Measurements from ENCODE around the gene ITGB4.
A peak's percentile ranks its signal among the peaks of the same experiment; 100 is the strongest.
"Not testable (repeated sequence)": the region's sequence is repeated elsewhere in the genome, so short reads cannot be mapped to it uniquely, and the experiment has no call there.

ITGB4 gene

GRCh38 chr17:75773808-75774470 lies 52.7 kb downstream of the ITGB4 start:
- no peak for DNase-seq

DNA sequence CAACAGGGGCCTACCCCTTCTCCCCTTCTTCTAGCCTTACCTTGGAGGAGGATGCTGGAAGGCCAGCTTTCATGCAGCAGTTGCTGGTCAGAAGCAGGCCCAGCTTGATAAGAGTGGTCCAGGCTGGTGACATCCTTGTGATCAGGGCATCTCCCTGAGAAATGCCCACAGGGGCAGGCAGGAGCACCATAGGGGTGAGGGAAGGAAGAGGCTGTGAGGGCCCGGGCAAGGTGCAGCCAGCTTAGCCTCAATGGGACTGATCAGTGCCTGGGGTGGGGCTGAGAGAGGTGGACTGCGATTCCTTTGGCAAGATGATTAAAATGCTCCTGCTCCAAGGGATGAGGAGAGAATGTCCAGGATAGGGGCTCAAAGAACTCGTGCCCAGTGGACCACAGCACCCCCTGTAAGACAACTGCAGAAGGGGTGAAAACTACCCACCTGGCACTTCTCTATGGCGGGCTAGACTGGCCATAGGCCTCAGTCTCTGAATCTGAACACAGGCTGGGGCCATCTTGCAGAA lies 53.3 kb downstream of the ITGB4 start:
- DNase-seq = no peak

- no peak for DNase-seq
Measured at GRCh38 chr17:75774991-75775668, 53.9 kb downstream of the ITGB4 start.

- no peak for DNase-seq
Measured at GRCh38 chr17:75776386-75777295, 55.4 kb downstream of the ITGB4 start.

- no peak for DNase-seq
Measured at GRCh38 chr17:75777296-75777922, 56.1 kb downstream of the ITGB4 start.

- not testable (repeated sequence) for DNase-seq
Measured at GRCh38 chr17:75778066-75778860, 57.0 kb downstream of the ITGB4 start.

GRCh38 chr17:75778861-75779249 lies 57.6 kb downstream of the ITGB4 start:
- DNase-seq = no peak

DNA sequence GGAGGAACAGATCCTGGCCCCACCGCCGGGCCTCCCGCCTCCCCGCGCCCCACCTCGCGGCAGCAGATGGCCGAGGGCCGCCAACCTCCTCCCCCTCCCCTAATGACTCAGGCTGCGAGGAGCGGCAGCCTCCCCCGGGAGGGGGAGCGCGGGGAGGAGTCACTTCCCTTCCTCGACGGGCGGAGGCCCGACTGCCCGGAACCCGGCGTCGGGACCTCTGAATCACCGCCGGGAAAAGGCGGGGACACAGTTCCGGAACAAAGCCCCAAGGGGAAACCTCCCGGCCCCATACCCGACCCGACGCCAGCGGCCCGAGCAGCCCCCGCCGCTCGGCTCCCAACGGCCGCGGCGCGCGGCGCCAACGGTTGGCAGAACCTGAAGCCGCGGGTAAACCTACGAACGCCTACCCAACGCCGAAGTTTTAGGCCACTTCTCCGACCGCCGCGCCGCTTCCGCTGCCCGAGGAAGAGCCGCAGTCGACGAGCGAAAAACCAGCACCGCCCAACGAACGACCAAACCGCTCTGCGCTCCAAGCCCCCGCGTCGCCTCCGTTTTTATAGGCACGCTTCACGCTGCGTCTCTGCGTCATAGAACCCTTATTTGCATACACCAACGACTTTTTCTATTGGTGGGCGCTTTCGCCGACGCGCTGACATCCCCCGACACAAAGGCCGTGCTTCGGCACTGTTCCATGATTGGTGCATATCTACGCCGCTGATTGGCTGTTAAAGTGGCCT lies 58.2 kb downstream of the ITGB4 start:
- peak; percentile 98 for DNase-seq

GRCh38 chr17:75779987-75780889 lies 59.0 kb downstream of the ITGB4 start:
- no peak for DNase-seq

DNA sequence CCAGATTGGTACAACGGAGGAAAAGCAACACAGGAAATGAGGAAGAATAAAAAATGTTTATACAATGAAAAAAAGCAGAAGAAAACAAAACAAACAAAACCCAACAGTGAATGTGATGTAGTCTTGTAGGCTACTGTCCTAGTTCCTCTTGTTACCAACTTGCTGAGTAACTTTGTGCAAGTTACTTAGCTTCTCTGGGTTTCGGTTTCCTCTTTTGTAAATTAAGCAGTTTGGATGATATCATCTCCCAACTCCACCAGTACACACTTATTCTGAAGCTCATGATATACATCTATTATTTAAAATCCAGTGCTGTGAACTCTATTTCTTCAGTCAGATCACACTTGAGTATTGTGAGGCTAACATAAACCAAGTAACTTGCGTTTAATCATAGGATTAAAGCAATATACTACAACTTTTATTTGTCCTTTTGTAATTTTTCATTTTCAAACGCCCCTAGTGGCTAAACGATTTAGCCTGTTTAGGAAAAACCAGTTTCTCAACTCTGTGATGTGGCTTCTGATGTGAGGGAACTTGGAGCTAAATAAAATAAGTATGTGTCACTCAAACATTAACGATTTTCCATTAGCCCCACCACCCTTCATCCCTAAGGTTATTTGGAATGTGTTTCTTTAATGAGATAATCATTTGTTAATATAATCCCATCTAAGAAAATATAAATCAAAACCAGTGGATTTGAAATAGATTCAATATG lies 62.0 kb downstream of the ITGB4 start:
- no peak for DNase-seq

DNA sequence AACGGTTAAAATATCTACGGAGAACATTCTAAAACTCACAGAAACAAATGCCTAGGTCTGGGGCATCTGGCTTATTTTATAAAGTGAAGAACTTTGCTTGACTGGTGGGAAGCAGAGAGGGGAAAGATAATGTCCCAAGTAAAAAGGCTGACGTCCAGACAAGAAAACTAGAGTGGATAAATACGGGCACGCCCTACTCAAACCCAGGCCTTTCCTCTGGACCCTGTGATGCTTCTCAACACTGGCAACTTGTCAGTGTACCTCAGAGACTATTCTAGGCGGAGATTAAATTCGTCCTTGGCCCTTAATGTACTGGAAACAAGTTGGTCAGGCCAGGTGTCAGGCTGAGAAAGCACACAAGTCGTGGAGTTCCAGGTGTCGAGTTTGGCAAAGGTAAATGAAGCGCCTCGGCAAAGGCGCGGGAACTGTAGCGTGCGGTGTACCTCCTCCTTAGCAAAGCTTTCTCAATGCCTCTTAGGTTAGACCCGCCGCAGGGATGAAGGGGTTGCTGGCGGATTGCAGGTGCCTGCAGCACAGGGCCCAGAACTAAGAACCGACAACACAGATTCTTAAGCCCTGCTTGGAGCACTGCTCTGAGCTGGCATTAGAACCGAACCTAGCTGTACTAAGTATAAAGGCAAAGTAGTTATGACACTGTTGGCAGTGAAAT lies 62.7 kb downstream of the ITGB4 start:
- no peak for DNase-seq

DNA sequence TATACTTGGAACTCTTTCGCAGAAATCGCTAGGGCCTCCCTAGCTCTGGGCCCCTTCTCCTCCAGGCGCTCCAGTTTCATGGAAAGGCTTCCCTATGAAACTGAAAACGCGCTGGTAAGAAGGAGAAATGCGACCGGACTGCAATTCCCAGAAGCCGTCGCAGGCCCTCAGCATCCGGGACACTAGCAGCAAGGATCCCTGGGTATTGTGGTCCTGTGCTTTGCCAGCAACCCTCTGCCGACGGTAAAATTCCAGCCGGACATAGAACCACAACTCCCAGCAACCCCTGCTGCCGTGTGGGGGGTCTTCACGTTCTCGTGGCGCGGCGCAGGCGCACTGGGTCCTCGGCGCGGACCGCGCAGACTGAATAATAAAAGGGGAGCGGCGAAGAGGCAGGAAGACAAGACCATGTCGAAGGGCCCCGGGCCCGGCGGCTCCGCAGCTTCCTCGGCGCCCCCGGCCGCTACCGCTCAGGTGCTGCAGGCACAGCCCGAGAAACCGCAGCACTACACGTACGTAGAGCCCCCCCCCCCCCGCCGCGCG lies 63.3 kb downstream of the ITGB4 start, which contains the start of gene UNK:
TSS of gene UNK (plus strand) at position 334 of the 543 bp plus-strand sequence. CDS start at position 409, 75 bp downstream.
- peak; percentile 97 for DNase-seq

DNA sequence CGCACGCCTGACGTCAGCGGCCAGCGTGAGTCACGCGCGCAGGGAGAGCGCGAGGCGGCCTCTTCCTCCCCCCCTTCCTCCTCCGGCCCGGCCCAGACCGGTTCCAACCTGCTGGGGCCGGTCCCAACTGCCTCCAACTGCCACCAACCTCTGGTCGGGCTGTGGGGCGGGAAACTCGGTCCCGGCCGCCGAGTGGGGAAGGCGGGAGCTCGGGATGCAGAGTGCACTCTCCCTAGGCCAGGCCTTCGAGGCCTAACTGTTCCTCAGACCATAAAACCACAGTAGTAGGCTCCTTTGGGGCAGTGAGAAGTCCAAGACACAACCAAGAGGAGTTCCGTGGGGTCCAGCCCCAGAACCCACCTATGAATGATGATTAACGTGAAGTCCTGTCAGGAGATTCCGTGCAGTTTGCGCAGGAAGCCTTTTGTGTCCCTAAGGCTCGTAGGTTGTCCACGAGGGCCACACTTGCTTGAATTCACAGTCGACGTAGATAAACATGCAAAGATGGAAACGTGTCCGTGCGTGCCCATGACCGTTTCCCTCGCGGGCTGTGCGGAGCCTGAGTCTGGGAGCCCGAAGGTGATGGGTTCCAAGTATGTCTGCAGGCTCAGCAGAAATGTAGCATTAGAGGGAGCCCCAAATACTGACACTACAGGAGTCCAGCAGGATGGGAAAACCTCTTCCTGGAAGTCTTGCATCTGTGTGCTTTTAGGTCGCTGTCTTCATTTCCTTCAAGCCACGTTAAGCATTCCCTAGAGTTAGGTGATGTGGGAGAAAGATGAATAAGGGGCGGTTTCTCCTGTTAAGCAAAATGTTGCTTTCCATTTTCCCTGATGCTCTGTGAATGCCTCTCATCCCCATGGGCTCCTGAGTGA lies 64.0 kb downstream of the ITGB4 start:
- DNase-seq = peak; percentile 96

- DNase-seq = no peak
Measured at GRCh38 chr17:75791254-75791653, 70.0 kb downstream of the ITGB4 start.

DNA sequence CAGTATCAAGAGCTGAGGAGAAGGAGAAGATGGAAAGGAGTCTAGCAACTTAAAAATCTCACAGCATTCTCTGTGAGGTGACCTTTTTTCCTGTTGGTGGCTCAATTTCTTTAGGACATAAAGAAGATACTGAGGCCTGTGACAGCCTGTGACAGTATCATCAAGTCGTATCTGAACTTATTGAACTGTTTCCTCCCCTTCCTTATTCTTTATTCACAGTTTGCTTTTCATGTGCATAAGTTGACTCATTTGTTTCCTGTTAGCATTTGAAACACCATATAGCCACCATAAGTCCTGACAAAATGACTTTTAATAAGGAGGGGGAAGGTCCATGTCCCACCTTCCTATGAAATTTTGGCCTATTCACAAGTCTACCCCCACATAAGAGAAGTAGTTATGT lies 72.2 kb downstream of the ITGB4 start:
- DNase-seq = no peak

GRCh38 chr17:75795820-75796607 lies 74.8 kb downstream of the ITGB4 start:
- DNase-seq = no peak

DNA sequence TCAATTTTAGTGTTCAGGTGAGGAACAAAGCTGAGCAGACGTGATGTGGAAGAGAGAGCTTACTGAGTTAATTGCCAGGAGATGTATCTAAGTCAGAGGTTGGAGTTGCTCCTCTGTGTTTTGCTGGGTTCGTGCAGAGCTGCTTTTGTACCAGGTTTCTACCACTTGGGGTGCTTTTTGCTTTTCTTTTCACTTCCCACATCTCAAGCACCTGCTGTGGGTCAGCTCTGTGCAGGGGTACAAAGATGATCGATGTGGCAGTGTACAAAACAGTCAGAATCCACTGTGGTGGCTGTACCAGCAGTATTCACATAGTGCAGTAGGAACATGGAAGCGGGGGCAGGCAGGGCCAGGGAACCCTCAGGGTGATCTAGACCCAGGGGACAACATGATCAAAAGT lies 78.1 kb downstream of the ITGB4 start:
- DNase-seq = no peak

All from T1000 (cell line).